Measurements from ENCODE around the gene LSM14B.

DNA sequence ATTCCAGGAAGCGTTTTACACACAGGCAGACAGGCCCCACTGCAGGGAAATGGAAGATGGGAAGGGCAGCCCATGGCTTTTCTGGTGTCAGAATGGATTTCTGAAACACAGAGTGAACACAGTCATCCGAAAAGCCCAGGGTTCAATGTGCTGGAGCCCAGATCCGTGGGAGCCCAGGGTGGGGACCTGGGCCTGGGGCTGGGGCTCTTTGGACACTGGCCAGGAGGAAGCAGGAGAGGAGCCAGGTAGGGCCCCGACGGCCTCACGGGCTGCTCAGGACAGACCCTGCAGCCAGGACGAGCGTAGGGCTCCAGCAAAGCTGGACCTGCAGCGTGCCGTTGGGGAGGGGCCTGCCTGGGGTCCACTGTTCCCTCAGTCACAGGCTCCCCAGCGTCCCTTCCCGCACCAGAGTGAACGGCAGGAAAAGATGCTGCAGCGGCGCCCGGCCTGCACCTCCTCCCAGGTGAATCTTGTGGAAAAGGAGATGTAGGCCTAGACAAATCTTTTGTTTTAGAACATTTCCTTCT, 24.3 kb upstream of the LSM14B start:
- no peak for TF ChIP-seq TEAD4 (CRISPR knock-in tag; IDR thresholded peaks at IDR 0.05)
- TF ChIP-seq ATF2 (CRISPR knock-in tag; IDR thresholded peaks at IDR 0.05; ENCODE audit: borderline replicate concordance, low read depth) = no peak
- TF ChIP-seq SP1 (CRISPR knock-in tag; conservative IDR thresholded peaks at IDR 0.05) = no peak
- TF ChIP-seq ZNF232 (CRISPR knock-in tag; IDR thresholded peaks at IDR 0.05) = no peak
- no peak for TF ChIP-seq ZBTB21 (CRISPR knock-in tag; IDR thresholded peaks at IDR 0.05; ENCODE audit: borderline replicate concordance)
- no peak for TF ChIP-seq CTCF (IDR thresholded peaks at IDR 0.05)
- no peak for TF ChIP-seq ZNF121 (CRISPR knock-in tag; IDR thresholded peaks at IDR 0.05)
- TF ChIP-seq MAX (CRISPR knock-in tag; IDR thresholded peaks at IDR 0.05) = no peak
- TF ChIP-seq ZNF138 (CRISPR knock-in tag; conservative IDR thresholded peaks at IDR 0.05) = no peak
- no peak for TF ChIP-seq NR2C2 (CRISPR knock-in tag; IDR thresholded peaks at IDR 0.05)
- no peak for TF ChIP-seq SMAD3 (CRISPR knock-in tag; IDR thresholded peaks at IDR 0.05; ENCODE audit: borderline replicate concordance)
- no peak for TF ChIP-seq PREB (CRISPR knock-in tag; IDR thresholded peaks at IDR 0.05; ENCODE audit: borderline replicate concordance)
